ENCODE measurements around the gene NDUFS5.

NDUFS5 gene

GRCh38 chr1:39034114-39034654, 8.0 kb downstream of the NDUFS5 start:
- no peak for DNase-seq
- H3K4me3 ChIP-seq (ENCODE audit: low read length): no peak overlapping the region
- no peaks in the 10 kb centered on the region for H3K9me3 ChIP-seq (replicated peaks; ENCODE audit: insufficient read depth, low read length)
- no peaks in the 10 kb centered on the region for H3K9me2 ChIP-seq (replicated peaks; ENCODE audit: insufficient read depth, low read length)
- no peak overlapping the region for H2AFZ ChIP-seq (ENCODE audit: low read length)
- H3K79me2 ChIP-seq (ENCODE audit: low read length): peaks cover 25% of the 10 kb centered on the region
- H3K4me2 ChIP-seq (ENCODE audit: low read depth, low read length): no peak overlapping the region
- peaks cover 3% of the 10 kb centered on the region; the same call in 1 of the 2 replicates for H3F3A ChIP-seq (ENCODE audit: insufficient read depth, low read length)
- H3K36me3 ChIP-seq (replicated peaks; ENCODE audit: insufficient read depth, low read length): peaks cover 3% of the 10 kb centered on the region; the same call in 1 of the 2 replicates
- no peaks in the 10 kb centered on the region for H4K20me1 ChIP-seq (ENCODE audit: insufficient read depth, low read length)
- no peaks in the 10 kb centered on the region for H3K27me3 ChIP-seq (replicated peaks; ENCODE audit: insufficient read depth, low read length)
- TF ChIP-seq EZH2phosphoT487 (IDR thresholded peaks at IDR 0.05; ENCODE audit: low read length) (no peak), EZH2 (optimal IDR thresholded peaks at IDR 0.05; ENCODE audit: low read depth, low read length) (no peak), CTCF (IDR thresholded peaks at IDR 0.05; ENCODE audit: low read length) (no peak)
- H3K9ac ChIP-seq (ENCODE audit: low read length): no peak overlapping the region
- no peaks in the 10 kb centered on the region for H3K4me1 ChIP-seq (ENCODE audit: low read length)
- no peak overlapping the region for H3K27ac ChIP-seq (ENCODE audit: low read length)

- Histone ChIP-seq H3K4me1 (ENCODE audit: low read length) (no peaks in the 10 kb centered on the region), H3K9me3 (replicated peaks; ENCODE audit: insufficient read depth, low read length) (no peaks in the 10 kb centered on the region), H3K9me2 (replicated peaks; ENCODE audit: insufficient read depth, low read length) (no peaks in the 10 kb centered on the region), H3K4me2 (ENCODE audit: low read depth, low read length) (no peak overlapping the region), H3F3A (ENCODE audit: insufficient read depth, low read length) (peaks cover 3% of the 10 kb centered on the region; the same call in 1 of the 2 replicates), H4K20me1 (ENCODE audit: insufficient read depth, low read length) (no peaks in the 10 kb centered on the region), H3K4me3 (ENCODE audit: low read length) (no peak overlapping the region), H3K27me3 (replicated peaks; ENCODE audit: insufficient read depth, low read length) (no peaks in the 10 kb centered on the region), H3K9ac (ENCODE audit: low read length) (no peak overlapping the region), H3K36me3 (replicated peaks; ENCODE audit: insufficient read depth, low read length) (no peaks in the 10 kb centered on the region; the same call in 1 of the 2 replicates), H3K27ac (ENCODE audit: low read length) (no peak overlapping the region), H2AFZ (ENCODE audit: low read length) (no peak overlapping the region), H3K79me2 (ENCODE audit: low read length) (peaks cover 14% of the 10 kb centered on the region)
- no peak for DNase-seq
- no peak for TF ChIP-seq EZH2phosphoT487 (IDR thresholded peaks at IDR 0.05; ENCODE audit: low read length)
- TF ChIP-seq CTCF (IDR thresholded peaks at IDR 0.05; ENCODE audit: low read length): no peak
- no peak for TF ChIP-seq EZH2 (optimal IDR thresholded peaks at IDR 0.05; ENCODE audit: low read depth, low read length)
These were observed 10.5 kb downstream of the NDUFS5 start for GRCh38 chr1:39036678-39037077.

- Histone ChIP-seq H3K79me2 (ENCODE audit: low read length) (no peaks in the 10 kb centered on the region), H3K27me3 (replicated peaks; ENCODE audit: insufficient read depth, low read length) (no peaks in the 10 kb centered on the region), H3K9me3 (replicated peaks; ENCODE audit: insufficient read depth, low read length) (no peaks in the 10 kb centered on the region), H3K4me3 (ENCODE audit: low read length) (no peak overlapping the region), H3F3A (ENCODE audit: insufficient read depth, low read length) (no peaks in the 10 kb centered on the region), H3K4me2 (ENCODE audit: low read depth, low read length) (no peak overlapping the region), H3K36me3 (replicated peaks; ENCODE audit: insufficient read depth, low read length) (no peaks in the 10 kb centered on the region), H3K9me2 (replicated peaks; ENCODE audit: insufficient read depth, low read length) (no peaks in the 10 kb centered on the region), H4K20me1 (ENCODE audit: insufficient read depth, low read length) (no peaks in the 10 kb centered on the region), H2AFZ (ENCODE audit: low read length) (no peak overlapping the region), H3K4me1 (ENCODE audit: low read length) (peaks cover 5% of the 10 kb centered on the region; the same call in 1 of the 2 replicates), H3K9ac (ENCODE audit: low read length) (no peak overlapping the region), H3K27ac (ENCODE audit: low read length) (no peak overlapping the region)
- TF ChIP-seq CTCF (IDR thresholded peaks at IDR 0.05; ENCODE audit: low read length): no peak
- no peak for TF ChIP-seq EZH2phosphoT487 (IDR thresholded peaks at IDR 0.05; ENCODE audit: low read length)
- no peak for TF ChIP-seq EZH2 (optimal IDR thresholded peaks at IDR 0.05; ENCODE audit: low read depth, low read length)
- no peak for DNase-seq
These were observed 17.4 kb downstream of the NDUFS5 start for GRCh38 chr1:39043513-39043912.

All from MM.1S (cell line).